Muscle layer of colon (tissue), 2 donors: ENCODE measurements around the gene POT1.

Source experiments
- H3K27ac ChIP-seq: one replicate; pipeline ENCODE4 v1.7.0; 2013; ENCODE audit warnings: low read depth, mild to moderate bottlenecking, low read length, moderate library complexity
- H3K27me3 ChIP-seq, 2 donors: one replicate each; pipeline ENCODE4 v1.7.0; 2013; ENCODE audit warnings: low read length in 2 of 2, mild to moderate bottlenecking in 2 of 2; ENCODE audit not compliant: insufficient read depth in 2 of 2, control insufficient read depth in 1 of 2
- H3K36me3 ChIP-seq: one replicate; pipeline ENCODE4 v1.7.0; 2013; ENCODE audit warnings: mild to moderate bottlenecking, low read length; ENCODE audit not compliant: insufficient read depth
- H3K4me1 ChIP-seq: one replicate; pipeline ENCODE4 v1.7.0; 2013; ENCODE audit warnings: mild to moderate bottlenecking, low read length; ENCODE audit not compliant: insufficient read depth
- H3K4me3 ChIP-seq, 2 donors: one replicate each; pipeline ENCODE4 v1.7.0; 2013; ENCODE audit warnings: low read length in 2 of 2, low read depth in 1 of 2, mild to moderate bottlenecking in 1 of 2, moderate library complexity in 1 of 2
- H3K9ac ChIP-seq: one replicate; pipeline ENCODE4 v1.7.0; 2013; ENCODE audit warnings: low read length
- H3K9me3 ChIP-seq: one replicate; pipeline ENCODE4 v1.7.0; 2013; ENCODE audit warnings: mild to moderate bottlenecking, low read length
- donor health status: abdominal sarcoma.
- donor health status: Adenocarcinoma of cecum.

POT1 gene

GRCh38 chr7:124780608-124781007, 149.0 kb downstream of the POT1 start:
- Histone ChIP-seq H3K9ac (no peak overlapping the region), H3K36me3 (no peaks in the 10 kb centered on the region), H3K27me3 (no peaks in the 10 kb centered on the region), H3K27ac (no peak overlapping the region), H3K4me1 (no peaks in the 10 kb centered on the region), H3K4me3 (no peak overlapping the region), H3K9me3 (no peaks in the 10 kb centered on the region)

- H3K4me3 ChIP-seq = no peak overlapping the region
- no peak overlapping the region for H3K27ac ChIP-seq
- H3K36me3 ChIP-seq = no peaks in the 10 kb centered on the region
- no peaks in the 10 kb centered on the region for H3K27me3 ChIP-seq
- no peak overlapping the region for H3K9ac ChIP-seq
- H3K9me3 ChIP-seq = no peaks in the 10 kb centered on the region
- no peaks in the 10 kb centered on the region for H3K4me1 ChIP-seq
These were observed 149.6 kb downstream of the POT1 start for GRCh38 chr7:124780056-124780455.

- Histone ChIP-seq H3K27ac (no peak overlapping the region), H3K36me3 (no peaks in the 10 kb centered on the region), H3K4me3 (no peak overlapping the region), H3K27me3 (no peaks in the 10 kb centered on the region), H3K9ac (no peak overlapping the region), H3K9me3 (no peaks in the 10 kb centered on the region), H3K4me1 (no peaks in the 10 kb centered on the region)
These were observed 150.0 kb downstream of the POT1 start for GRCh38 chr7:124779620-124780019.

GRCh38 chr7:124779194-124779593, 150.4 kb downstream of the POT1 start:
- no peak overlapping the region for H3K4me3 ChIP-seq

GRCh38 chr7:124777268-124777667, 152.4 kb downstream of the POT1 start:
- no peak overlapping the region for H3K27ac ChIP-seq
- no peaks in the 10 kb centered on the region for H3K36me3 ChIP-seq
- H3K9ac ChIP-seq = no peak overlapping the region
- H3K4me1 ChIP-seq = no peaks in the 10 kb centered on the region
- no peaks in the 10 kb centered on the region for H3K27me3 ChIP-seq
- no peaks in the 10 kb centered on the region for H3K9me3 ChIP-seq
- no peak overlapping the region for H3K4me3 ChIP-seq

More at GRCh38 chr7:124779194-124779593, 150.4 kb downstream of the POT1 start:
- Histone ChIP-seq H3K4me1 (no peaks in the 10 kb centered on the region), H3K27me3 (no peaks in the 10 kb centered on the region), H3K9me3 (no peaks in the 10 kb centered on the region), H3K36me3 (no peaks in the 10 kb centered on the region), H3K27ac (no peak overlapping the region), H3K9ac (no peak overlapping the region)

- no peaks in the 10 kb centered on the region for H3K4me1 ChIP-seq
- no peaks in the 10 kb centered on the region for H3K27me3 ChIP-seq
- H3K9ac ChIP-seq = no peak overlapping the region
- H3K27ac ChIP-seq = no peak overlapping the region
- no peaks in the 10 kb centered on the region for H3K36me3 ChIP-seq
- no peak overlapping the region for H3K4me3 ChIP-seq
- no peaks in the 10 kb centered on the region for H3K9me3 ChIP-seq
These were observed 153.5 kb downstream of the POT1 start for GRCh38 chr7:124776153-124776552.

- H3K9me3 ChIP-seq = no peaks in the 10 kb centered on the region
- H3K27me3 ChIP-seq = no peaks in the 10 kb centered on the region
- H3K36me3 ChIP-seq = no peaks in the 10 kb centered on the region
- no peak overlapping the region for H3K4me3 ChIP-seq
- H3K4me1 ChIP-seq = no peaks in the 10 kb centered on the region
- H3K9ac ChIP-seq = no peak overlapping the region
- H3K27ac ChIP-seq = no peak overlapping the region
These were observed 154.2 kb downstream of the POT1 start for GRCh38 chr7:124775422-124775821.

GRCh38 chr7:124773938-124774337, 155.7 kb downstream of the POT1 start:
- Histone ChIP-seq H3K27me3 (no peaks in the 10 kb centered on the region), H3K4me1 (no peaks in the 10 kb centered on the region), H3K9me3 (no peaks in the 10 kb centered on the region), H3K36me3 (no peaks in the 10 kb centered on the region), H3K9ac (no peak overlapping the region), H3K4me3 (no peak overlapping the region), H3K27ac (no peak overlapping the region)

GRCh38 chr7:124773339-124773738, 156.3 kb downstream of the POT1 start:
- Histone ChIP-seq H3K27ac (no peak overlapping the region), H3K4me1 (no peaks in the 10 kb centered on the region), H3K9ac (no peak overlapping the region), H3K9me3 (no peaks in the 10 kb centered on the region), H3K4me3 (no peak overlapping the region), H3K36me3 (no peaks in the 10 kb centered on the region), H3K27me3 (no peaks in the 10 kb centered on the region)
